ENCODE measurements around the gene SAMSN1.

Gene SAMSN1

GRCh38 chr21:14477133-14477532 lies 69.0 kb downstream of the SAMSN1 start:
- ATAC-seq (ENCODE audit: low read depth) (no peak), DNase-seq (ENCODE audit: low spot score in 2 of 2) (no peak)
- no peaks in the 10 kb centered on the region for H3K27me3 Mint-ChIP-seq
- H3K27ac Mint-ChIP-seq: no peak overlapping the region
- H3K4me1 Mint-ChIP-seq: peaks cover 5% of the 10 kb centered on the region
- H3K36me3 Mint-ChIP-seq: no peaks in the 10 kb centered on the region
- H3K9me3 Mint-ChIP-seq: no peaks in the 10 kb centered on the region
- H3K4me3 Mint-ChIP-seq: no peak overlapping the region

- H3K9me3 Mint-ChIP-seq: no peaks in the 10 kb centered on the region
- no peak overlapping the region for H3K27ac Mint-ChIP-seq
- H3K27me3 Mint-ChIP-seq: no peaks in the 10 kb centered on the region
- ATAC-seq (ENCODE audit: low read depth) (no peak), DNase-seq (ENCODE audit: low spot score in 2 of 2) (no peak)
- no peak overlapping the region for H3K4me3 Mint-ChIP-seq
- no peaks in the 10 kb centered on the region for H3K4me1 Mint-ChIP-seq
- no peaks in the 10 kb centered on the region for H3K36me3 Mint-ChIP-seq
Measured at GRCh38 chr21:14474995-14475394, 71.1 kb downstream of the SAMSN1 start.

GRCh38 chr21:14469641-14470040 lies 76.5 kb downstream of the SAMSN1 start:
- no peak overlapping the region for H3K4me3 Mint-ChIP-seq
- no peaks in the 10 kb centered on the region for H3K9me3 Mint-ChIP-seq
- DNase-seq (ENCODE audit: low spot score in 2 of 2) (no peak), ATAC-seq (ENCODE audit: low read depth) (no peak)
- H3K27me3 Mint-ChIP-seq: no peaks in the 10 kb centered on the region
- no peak overlapping the region for H3K27ac Mint-ChIP-seq
- no peaks in the 10 kb centered on the region for H3K36me3 Mint-ChIP-seq
- H3K4me1 Mint-ChIP-seq: no peaks in the 10 kb centered on the region

GRCh38 chr21:14466715-14467114 lies 79.4 kb downstream of the SAMSN1 start:
- H3K27ac Mint-ChIP-seq: no peak overlapping the region
- ATAC-seq (ENCODE audit: low read depth): no peak
- no peaks in the 10 kb centered on the region for H3K9me3 Mint-ChIP-seq
- H3K36me3 Mint-ChIP-seq: no peaks in the 10 kb centered on the region
- no peaks in the 10 kb centered on the region for H3K27me3 Mint-ChIP-seq
- peaks cover 7% of the 10 kb centered on the region for H3K4me1 Mint-ChIP-seq
- H3K4me3 Mint-ChIP-seq: no peak overlapping the region
- DNase-seq (ENCODE audit: low spot score in 2 of 2): no peak

GRCh38 chr21:14457762-14458161 lies 88.4 kb downstream of the SAMSN1 start:
- Mint-ChIP-seq H3K27ac (no peak overlapping the region), H3K36me3 (no peaks in the 10 kb centered on the region), H3K4me1 (peaks cover 8% of the 10 kb centered on the region), H3K9me3 (no peaks in the 10 kb centered on the region), H3K27me3 (no peaks in the 10 kb centered on the region), H3K4me3 (no peak overlapping the region)
- ATAC-seq (ENCODE audit: low read depth) (no peak), DNase-seq (ENCODE audit: low spot score in 2 of 2) (no peak)

GRCh38 chr21:14456911-14457310 lies 89.2 kb downstream of the SAMSN1 start:
- H3K27me3 Mint-ChIP-seq: no peaks in the 10 kb centered on the region
- no peaks in the 10 kb centered on the region for H3K36me3 Mint-ChIP-seq
- ATAC-seq (ENCODE audit: low read depth): no peak
- no peak for DNase-seq (ENCODE audit: low spot score in 2 of 2)
- H3K4me1 Mint-ChIP-seq: peaks cover 8% of the 10 kb centered on the region
- no peak overlapping the region for H3K4me3 Mint-ChIP-seq
- H3K9me3 Mint-ChIP-seq: no peaks in the 10 kb centered on the region
- H3K27ac Mint-ChIP-seq: no peak overlapping the region

GRCh38 chr21:14454016-14455009 lies 91.8 kb downstream of the SAMSN1 start:
- Mint-ChIP-seq H3K4me1 (peaks cover 8% of the 10 kb centered on the region), H3K4me3 (no peak overlapping the region), H3K36me3 (no peaks in the 10 kb centered on the region), H3K27ac (peak overlapping the region; percentile 14), H3K27me3 (no peaks in the 10 kb centered on the region), H3K9me3 (no peaks in the 10 kb centered on the region)
- ATAC-seq (ENCODE audit: low read depth): no peak
- no peak for DNase-seq (ENCODE audit: low spot score in 2 of 2)

- Mint-ChIP-seq H3K4me1 (peaks cover 8% of the 10 kb centered on the region), H3K4me3 (no peak overlapping the region), H3K27ac (peak overlapping the region; percentile 62), H3K9me3 (no peaks in the 10 kb centered on the region), H3K27me3 (no peaks in the 10 kb centered on the region), H3K36me3 (no peaks in the 10 kb centered on the region)
- ATAC-seq (ENCODE audit: low read depth) (peak; percentile 39), DNase-seq (ENCODE audit: low spot score in 2 of 2) (no peak)
Measured at GRCh38 chr21:14453339-14454015, 92.6 kb downstream of the SAMSN1 start.

GRCh38 chr21:14452727-14453241 lies 93.3 kb downstream of the SAMSN1 start:
- H3K4me3 Mint-ChIP-seq: no peak overlapping the region
- no peaks in the 10 kb centered on the region for H3K27me3 Mint-ChIP-seq
- DNase-seq (ENCODE audit: low spot score in 2 of 2) (no peak), ATAC-seq (ENCODE audit: low read depth) (no peak)
- no peaks in the 10 kb centered on the region for H3K36me3 Mint-ChIP-seq
- H3K27ac Mint-ChIP-seq: peak overlapping the region; percentile 62
- H3K9me3 Mint-ChIP-seq: no peaks in the 10 kb centered on the region
- peaks cover 8% of the 10 kb centered on the region for H3K4me1 Mint-ChIP-seq

- no peak for ATAC-seq (ENCODE audit: low read depth)
- Mint-ChIP-seq H3K27me3 (no peaks in the 10 kb centered on the region), H3K4me1 (peaks cover 8% of the 10 kb centered on the region), H3K27ac (no peak overlapping the region), H3K9me3 (no peaks in the 10 kb centered on the region), H3K36me3 (no peaks in the 10 kb centered on the region), H3K4me3 (no peak overlapping the region)
- DNase-seq (ENCODE audit: low spot score in 2 of 2): no peak
Measured at GRCh38 chr21:14452031-14452726, 93.9 kb downstream of the SAMSN1 start.

GRCh38 chr21:14451546-14451945 lies 94.6 kb downstream of the SAMSN1 start:
- DNase-seq (ENCODE audit: low spot score in 2 of 2) (no peak), ATAC-seq (ENCODE audit: low read depth) (no peak)
- H3K27ac Mint-ChIP-seq: no peak overlapping the region
- H3K4me3 Mint-ChIP-seq: no peak overlapping the region
- no peaks in the 10 kb centered on the region for H3K36me3 Mint-ChIP-seq
- H3K9me3 Mint-ChIP-seq: no peaks in the 10 kb centered on the region
- H3K27me3 Mint-ChIP-seq: no peaks in the 10 kb centered on the region
- H3K4me1 Mint-ChIP-seq: peaks cover 8% of the 10 kb centered on the region

- Mint-ChIP-seq H3K9me3 (no peaks in the 10 kb centered on the region), H3K27ac (no peak overlapping the region), H3K4me1 (no peaks in the 10 kb centered on the region), H3K36me3 (no peaks in the 10 kb centered on the region), H3K4me3 (no peak overlapping the region), H3K27me3 (no peaks in the 10 kb centered on the region)
- ATAC-seq (ENCODE audit: low read depth) (no peak), DNase-seq (ENCODE audit: low spot score in 2 of 2) (no peak)
Measured at GRCh38 chr21:14448784-14449183, 97.3 kb downstream of the SAMSN1 start.

GRCh38 chr21:14438211-14438610 lies 107.9 kb downstream of the SAMSN1 start:
- DNase-seq (ENCODE audit: low spot score in 2 of 2): no peak
- no peaks in the 10 kb centered on the region for H3K36me3 Mint-ChIP-seq
- H3K4me1 Mint-ChIP-seq: no peaks in the 10 kb centered on the region
- no peak overlapping the region for H3K27ac Mint-ChIP-seq
- H3K27me3 Mint-ChIP-seq: no peaks in the 10 kb centered on the region
- no peak overlapping the region for H3K4me3 Mint-ChIP-seq
- peaks cover 4% of the 10 kb centered on the region for H3K9me3 Mint-ChIP-seq
- no peak for ATAC-seq (ENCODE audit: low read depth)

GRCh38 chr21:14435423-14435822 lies 110.7 kb downstream of the SAMSN1 start:
- Mint-ChIP-seq H3K4me3 (no peak overlapping the region), H3K9me3 (peaks cover 4% of the 10 kb centered on the region), H3K27me3 (no peaks in the 10 kb centered on the region), H3K4me1 (no peaks in the 10 kb centered on the region), H3K27ac (no peak overlapping the region), H3K36me3 (no peaks in the 10 kb centered on the region)
- ATAC-seq (ENCODE audit: low read depth): no peak
- no peak for DNase-seq (ENCODE audit: low spot score in 2 of 2)

Measured in memory B cell (primary cell).